Fibroblast of peridontal ligament (primary cell): Measurements from ENCODE around the gene TDG.

ENCODE experiments used
- DNase-seq: peaks from one replicate; pipeline ENCODE4 v3.0.0-alpha.2; 2010; ENCODE audit errors: extremely low read depth

The TDG gene

DNA sequence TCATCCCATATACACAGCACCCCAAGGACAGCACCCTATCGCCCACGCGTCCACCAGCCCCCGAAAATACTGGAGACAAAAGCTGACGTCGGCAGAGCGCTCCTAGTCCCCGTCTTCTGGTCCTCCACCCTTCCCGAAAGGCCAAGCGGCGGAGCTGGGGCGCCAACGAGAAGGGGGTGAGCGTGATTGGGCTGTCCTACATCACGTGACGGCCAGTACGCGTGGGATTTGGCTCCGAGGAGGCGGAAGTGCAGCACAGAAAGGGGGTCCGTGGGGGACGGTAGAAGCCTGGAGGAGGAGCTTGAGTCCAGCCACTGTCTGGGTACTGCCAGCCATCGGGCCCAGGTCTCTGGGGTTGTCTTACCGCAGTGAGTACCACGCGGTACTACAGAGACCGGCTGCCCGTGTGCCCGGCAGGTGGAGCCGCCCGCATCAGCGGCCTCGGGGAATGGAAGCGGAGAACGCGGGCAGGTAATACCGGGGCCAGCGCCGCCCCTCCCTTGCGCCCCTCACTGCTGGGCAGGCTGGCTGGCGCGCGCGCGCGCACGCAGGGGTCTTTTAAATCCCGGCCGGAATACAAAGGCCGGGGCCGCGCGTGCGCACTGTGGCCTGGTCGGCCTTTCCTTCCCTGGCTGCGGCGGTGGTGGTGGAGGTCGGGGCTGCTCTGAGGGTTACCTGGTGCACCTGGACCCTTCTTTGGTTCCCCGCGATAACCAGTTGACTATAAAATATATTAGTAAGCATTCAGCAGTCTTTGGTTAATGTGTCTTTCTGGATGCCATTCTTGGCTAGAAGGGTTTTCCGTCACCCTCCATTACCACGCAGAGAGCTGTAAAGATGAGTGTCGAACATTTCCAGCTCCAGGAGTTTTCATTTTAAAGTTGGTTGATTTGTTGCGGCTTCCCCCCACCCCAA lies at the start of gene TDG:
TDG (plus strand) TSS at position 283 of the 915 bp plus-strand sequence; CDS start at position 449, 166 bp downstream.
- DNase-seq: peak; percentile 98

DNA sequence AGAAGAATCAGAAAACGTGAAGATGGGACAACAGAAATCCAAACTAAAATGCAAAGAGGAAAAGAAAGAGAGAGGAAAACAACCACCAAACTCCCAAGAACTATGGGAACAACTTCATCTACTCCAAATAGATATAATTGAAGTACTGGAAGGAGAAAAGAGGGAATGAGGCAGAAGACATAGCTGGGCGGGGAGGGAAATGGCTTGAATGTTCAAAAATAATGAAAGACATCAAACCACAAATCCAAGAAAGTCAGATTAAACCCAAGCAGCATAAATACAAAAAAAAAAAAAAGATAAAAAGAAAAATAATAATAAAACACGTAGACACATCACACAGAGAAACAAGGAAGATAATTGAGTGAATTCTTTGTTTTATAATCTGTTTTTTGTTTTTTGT lies 47.8 kb upstream of the TDG start:
- DNase-seq: no peak

DNA sequence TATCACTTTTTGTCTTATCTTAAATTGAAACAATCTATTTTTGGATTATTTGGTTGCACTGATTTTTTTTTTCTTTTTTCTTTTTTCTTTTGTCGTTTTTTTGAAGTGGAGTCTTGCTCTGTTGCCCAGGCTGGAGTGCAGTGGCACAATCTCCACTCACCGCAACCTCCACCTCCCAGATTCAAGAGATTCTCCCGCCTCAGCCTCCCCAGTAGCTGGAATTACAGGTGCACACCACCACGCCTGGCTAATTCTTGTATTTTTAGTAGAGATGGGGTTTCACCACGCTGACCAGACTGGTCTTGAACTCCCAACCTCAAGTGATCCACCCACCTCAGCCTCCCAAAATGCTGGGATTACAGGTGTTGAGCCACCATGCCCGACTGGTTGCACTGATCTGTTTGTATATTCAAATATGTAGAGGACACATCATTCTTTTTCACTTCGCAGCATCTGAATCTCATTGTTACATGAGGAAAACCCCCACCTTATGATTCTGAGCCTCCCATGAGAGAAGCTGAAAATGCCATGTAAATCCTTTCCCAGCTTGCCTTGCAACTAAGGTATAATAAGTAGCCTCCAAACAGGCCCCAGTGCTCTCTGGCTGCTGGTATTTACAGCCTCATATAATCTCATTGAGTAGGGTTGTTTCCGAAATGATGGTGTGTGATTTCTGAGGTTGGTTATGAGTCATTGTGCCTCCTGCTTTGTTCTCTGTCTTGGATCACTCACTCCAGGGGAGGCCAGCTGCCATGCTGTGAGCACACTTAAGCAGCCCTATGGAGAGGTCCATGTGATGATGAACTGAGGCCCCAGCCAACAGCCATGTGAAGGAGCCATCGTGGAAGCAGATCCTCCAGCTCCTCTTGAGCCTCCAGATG lies 40.7 kb upstream of the TDG start:
- peak; percentile 69 for DNase-seq

DNA sequence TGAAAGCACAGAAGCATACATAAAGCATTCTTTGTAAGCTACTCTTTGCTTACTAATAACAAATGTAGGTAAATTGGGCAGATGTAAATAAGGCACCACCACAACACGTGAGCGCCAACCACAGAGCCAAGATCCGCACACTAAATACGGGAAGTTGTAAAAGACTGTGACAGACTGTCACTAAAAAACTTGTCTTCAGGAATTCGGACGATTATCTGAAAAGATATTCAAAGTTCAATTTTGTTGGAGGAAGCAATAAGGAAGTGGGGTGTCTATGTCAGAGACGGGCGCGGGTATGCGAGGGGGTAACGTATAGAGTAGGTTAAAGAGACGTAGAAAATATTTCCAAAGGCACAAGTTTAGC lies 37.0 kb upstream of the TDG start:
- peak; percentile 10 for DNase-seq

DNA sequence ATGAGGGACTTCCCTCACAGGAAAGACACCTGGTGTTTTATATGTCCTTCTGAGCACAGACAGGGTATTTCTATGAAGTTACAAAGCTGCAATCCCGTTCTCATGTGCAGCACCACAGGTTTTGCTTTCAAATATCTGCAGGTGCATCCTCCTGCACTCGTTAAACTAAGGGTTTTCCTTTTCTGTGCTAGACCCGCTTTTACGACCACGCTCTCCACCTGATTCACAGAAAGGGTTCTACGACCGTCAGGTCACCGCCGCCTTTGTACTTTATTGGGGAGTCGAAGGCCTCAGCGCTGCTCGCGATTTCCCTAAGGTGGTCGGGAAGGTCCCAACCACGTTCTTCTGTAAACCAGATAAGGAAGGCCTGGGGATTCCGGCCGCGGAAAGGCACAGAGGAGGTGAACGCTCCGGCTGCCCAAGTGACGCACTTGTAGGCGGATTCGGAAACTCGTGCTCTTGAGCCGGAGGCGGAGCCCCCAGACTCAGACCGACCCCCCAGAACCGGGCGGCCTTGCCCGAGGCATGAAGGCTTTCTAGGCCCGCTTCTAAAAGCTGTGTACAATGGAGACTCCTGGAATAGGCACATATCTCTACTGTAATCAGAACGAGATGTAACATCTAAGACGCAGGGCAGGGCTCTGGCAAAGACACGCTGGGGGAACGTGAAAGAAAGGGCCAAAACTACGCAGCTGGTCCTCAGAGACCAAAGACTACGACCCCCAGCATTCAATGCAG lies 36.5 kb upstream of the TDG start:
- DNase-seq: peak; percentile 94

DNA sequence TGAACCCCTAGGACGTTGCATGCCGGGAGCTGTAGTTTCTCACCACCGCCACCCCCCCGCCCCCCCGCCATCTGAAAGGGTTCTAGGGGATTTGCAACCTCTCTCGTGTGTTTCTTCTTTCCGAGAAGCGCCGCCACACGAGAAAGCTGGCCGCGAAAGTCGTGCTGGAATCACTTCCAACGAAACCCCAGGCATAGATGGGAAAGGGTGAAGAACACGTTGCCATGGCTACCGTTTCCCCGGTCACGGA lies 36.0 kb upstream of the TDG start:
- DNase-seq: no peak

DNA sequence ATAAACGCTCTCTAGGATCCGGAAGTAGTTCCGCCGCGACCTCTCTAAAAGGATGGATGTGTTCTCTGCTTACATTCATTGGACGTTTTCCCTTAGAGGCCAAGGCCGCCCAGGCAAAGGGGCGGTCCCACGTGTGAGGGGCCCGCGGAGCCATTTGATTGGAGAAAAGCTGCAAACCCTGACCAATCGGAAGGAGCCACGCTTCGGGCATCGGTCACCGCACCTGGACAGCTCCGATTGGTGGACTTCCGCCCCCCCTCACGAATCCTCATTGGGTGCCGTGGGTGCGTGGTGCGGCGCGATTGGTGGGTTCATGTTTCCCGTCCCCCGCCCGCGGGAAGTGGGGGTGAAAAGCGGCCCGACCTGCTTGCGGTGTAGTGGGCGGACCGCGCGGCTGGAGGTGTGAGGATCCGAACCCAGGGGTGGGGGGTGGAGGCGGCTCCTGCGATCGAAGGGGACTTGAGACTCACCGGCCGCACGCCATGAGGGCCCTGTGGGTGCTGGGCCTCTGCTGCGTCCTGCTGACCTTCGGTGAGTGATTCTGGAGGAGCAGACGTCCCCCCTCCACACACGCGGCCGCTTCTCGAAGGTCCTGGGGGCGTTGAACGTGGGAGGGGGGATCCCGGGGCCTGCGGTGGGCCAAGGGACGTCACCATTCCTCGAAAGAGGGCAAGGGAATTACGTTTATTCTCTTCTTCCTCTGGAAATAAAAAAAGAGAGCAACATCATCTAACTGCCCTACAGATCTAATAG lies 35.5 kb upstream of the TDG start, which contains the start of gene HSP90B1:
HSP90B1 (plus strand) TSS at position 377 of the 753 bp plus-strand sequence; CDS start at position 483, 106 bp downstream.
- peak; percentile 100 for DNase-seq

DNA sequence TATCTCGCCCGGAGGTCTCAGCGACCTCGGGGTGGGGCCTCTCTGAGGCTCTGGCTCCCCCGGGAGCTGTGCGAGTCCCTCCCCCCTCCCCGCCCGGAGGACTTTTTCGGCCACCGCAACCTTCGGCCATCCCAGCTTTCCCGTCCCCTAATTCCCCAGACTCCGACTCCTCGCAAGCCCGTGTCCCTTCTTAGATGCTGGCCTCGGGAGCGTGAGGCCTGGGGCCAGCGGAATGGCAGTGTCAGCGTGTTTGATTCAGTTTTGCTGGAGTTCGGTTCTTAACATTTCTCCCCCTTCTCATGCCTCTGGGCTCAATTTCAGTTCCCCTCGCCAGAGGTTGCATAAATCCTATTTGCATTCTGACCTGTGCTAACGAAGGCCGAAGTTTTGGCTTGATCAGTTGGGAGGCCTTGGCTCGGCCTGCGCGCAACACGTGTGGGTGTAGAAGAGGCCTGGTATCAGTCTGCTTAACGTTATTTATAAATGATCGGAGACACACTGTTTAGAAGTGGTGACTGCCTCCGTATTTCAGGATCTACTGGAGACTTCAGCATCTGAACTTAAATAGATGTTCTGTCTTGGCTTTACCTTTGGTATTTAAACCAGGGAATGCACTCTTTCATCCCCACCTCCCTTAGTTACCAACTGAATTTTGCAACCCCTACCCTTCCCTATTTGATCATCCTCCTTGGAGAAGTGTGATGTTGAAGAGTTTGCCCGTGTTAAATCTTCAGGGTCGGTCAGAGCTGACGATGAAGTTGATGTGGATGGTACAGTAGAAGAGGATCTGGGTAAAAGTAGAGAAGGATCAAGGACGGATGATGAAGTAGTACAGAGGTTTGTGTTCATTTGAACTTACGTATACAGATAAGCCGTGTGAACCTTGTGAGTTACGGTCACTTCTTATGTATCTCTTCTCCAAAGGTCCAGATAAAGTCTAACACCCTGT lies 34.6 kb upstream of the TDG start:
- peak; percentile 59 for DNase-seq

DNA sequence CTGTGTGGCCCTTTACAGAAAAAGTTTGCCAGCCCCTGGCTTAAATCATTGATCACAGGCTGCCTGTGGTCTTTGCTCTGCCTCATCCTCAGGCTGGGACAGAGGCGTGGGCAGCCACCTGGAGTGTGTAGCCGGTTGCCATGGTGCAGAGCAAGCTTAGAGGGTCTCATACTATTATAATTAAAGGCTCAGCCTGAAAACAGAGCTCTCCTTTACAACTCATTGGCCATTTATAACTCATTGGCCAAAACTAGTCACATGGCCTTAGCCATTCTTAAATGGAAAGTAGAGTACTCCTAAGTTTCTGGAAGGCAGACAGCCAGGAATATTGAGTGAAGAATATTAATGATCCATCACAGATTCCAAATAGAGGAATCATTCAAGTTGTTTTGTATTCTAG lies 32.4 kb upstream of the TDG start:
- peak; percentile 20 for DNase-seq

DNA sequence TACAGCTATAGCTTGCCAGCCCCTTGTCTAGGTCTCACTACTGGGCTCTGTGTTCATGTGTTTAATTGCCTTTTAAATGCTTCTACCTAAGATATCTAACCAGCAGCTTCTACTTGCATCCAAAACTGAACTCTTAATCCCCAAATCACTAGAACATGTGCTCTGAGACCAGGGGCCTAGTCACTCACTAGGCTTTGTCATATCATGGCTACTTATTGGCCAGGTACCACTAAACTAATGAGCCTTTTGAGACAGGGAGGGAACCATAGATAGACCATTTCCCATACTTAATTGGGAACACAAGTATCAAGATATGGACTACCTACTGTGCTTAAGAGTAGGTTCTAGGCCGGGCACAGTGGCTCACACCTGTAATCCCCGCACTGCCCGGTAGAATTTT lies 29.0 kb upstream of the TDG start:
- DNase-seq: no peak

DNA sequence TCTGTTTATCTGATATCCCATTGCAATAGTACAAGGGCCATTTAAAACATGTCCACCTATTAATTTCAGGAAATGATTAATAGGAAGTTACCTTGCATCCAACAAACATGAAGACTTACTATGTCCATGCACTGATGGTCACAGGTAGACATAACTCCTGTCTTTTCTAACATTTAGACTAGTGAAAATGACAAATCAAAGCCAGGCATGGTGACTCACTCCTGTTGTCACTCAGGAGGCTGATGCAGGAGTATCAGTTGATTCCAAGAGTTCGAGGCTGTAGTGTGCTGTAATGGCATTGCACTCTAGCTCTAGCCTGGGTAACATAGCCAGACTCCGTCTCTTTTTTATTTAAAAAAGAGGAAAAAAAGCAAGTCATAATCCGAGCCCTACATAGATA lies 20.7 kb upstream of the TDG start:
- no peak for DNase-seq

DNA sequence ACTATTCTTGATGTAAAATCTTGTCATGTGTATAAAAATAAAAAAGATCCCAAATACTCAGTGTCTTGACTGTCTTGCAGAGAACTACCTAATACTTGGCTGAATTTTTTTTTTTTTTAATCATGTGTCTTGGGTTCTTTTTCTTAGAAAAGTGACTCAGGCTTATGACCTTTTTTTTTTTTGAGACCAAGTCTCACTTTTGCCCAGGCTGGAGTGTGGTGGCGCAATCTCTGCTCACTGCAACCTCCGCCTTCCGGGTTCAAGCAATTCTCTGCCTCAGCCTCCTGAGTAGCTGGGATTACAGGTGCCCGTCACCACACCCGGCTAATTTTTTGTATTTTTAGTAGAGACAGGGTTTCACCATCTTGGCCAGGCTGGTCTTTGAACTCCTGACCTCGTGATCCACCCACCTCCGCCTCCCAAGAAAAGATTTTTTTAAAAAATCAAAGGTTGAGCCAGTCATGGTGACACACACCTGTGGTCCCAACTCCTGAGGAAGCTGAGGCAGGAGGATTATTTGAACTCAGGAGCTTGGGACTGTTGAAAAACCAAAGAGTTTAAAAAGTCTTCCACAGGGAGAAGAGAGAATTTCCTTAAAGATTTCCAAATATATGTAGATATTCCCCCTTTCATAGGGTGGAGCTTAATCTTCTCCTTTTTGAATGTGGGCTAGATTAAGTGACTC lies 17.7 kb upstream of the TDG start:
- no peak for DNase-seq

DNA sequence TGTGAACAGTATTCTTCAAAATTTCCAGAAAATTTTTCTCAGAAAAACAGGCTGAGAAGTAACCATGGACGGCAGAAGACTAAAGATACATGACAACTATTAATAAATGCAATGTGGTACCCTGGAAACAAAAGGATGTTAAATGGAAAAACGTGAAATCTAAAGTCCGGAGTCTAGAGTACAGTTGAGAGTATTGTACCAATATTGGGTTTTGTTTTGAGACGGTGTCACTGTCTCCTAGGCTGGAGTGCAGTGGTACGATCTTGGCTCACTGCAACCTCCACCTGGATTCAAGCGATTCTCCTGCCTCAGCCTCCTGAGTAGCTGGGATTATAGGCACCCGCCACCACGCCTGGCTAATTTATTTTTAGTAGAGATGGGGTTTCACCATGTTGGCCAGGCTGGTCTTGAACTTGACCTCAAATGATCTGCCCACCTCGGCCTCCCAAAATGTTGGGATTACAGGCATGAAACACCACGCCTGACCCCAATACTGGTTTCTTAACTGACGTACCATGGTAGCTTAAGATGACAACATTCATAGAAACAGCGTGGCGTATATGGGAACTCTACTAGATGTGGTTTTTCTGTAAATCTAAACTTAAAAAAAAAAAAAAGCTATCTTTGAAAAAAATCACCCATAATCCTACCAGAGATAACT lies 16.8 kb upstream of the TDG start:
- DNase-seq: no peak

DNA sequence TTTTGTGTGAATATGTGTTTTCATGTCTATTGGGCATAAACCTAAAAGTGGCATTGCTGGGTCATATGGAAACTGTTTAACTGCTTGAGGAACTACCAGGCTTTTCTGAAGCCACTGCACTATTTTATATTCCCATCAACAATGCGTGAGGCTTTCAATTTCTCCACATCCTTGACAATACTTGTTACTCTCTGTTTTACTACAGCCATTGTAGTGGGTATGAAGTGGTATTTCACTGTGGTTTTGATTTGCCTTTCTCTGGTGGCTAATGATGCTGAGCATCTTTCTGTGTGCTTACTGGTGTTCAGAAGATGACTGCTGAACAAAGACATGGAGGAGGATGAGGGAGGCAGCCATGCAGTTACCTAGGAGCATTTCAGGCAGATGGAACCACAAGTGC lies 13.2 kb upstream of the TDG start:
- DNase-seq: no peak

DNA sequence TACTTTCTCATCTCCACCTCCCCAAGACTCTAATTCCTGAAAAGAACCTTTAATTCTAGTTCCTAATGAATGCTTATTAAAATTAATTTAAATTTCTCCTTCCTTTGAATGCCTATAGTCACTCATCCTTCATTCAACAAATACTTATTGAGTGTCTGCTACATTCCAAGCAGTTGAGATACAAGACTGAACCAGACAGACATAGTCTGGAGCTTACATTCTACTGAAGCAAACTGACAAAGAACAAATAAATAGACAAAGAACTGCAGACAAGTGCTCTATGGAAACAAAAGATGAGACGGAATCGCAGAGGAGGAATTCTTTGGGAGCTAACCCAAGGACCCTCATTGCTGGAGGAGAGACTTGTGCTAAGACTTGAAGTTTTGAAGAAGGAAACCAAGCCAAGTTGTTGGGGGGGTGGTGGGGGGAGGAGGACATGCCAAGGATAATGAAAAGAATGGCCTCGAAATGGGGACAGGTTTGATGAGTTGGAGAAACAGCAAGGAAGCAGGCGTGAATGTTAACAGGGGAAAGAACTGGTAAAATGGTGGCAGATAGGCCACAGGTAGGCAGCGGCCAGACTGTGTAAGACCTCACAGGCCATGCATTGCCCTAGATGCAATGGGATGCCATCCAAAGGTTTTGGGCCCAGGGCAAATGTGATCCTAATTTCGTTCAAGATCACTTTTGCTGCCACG lies 9.7 kb upstream of the TDG start:
- DNase-seq: no peak

DNA sequence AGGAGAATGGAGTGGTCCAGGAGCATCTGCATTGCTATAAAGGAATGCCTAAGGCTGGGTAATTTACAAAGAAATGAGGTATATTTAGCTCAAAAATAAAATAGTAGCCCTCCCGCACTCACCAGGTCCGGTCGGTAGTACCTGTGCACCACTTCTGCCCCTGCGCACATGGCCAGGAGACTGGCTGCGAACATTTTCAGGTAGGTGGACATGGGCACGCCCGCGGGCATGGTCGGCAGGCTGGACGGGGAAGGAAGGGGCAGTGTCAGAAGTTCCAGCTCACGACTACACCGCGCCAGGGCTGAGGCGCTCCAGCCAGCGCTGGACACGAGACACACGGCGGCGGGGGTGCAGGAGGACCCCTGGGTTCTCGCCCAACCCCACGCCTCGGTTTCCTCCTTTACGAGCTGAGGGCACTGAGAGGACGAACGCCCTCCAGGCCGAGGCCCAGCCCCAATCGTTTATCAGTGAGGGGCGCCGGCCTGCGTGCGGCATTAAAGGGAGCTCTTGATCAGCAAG lies 9.1 kb upstream of the TDG start:
- DNase-seq: no peak

DNA sequence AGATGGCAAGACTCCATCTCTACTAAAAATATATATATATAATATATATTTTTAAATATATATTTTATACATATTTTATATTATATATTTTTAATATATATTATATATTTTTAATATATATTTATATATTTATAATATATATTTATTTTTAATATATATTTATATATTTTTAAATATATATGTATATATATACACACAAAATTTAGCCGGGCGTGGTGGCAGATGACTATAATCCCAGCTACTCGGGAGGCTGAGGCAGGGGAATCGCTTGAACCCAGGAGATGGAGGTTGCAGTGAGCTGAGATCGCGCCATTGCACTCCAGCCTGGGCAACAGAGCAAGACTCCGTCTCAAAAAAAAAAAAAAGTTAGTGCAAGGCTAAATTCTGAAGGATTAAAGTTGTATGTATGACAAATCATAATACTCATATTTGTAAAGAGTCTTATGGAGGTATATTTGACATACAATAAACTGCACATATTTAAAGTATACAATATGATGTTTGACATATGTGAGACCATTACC lies 7.7 kb upstream of the TDG start:
- DNase-seq: no peak

DNA sequence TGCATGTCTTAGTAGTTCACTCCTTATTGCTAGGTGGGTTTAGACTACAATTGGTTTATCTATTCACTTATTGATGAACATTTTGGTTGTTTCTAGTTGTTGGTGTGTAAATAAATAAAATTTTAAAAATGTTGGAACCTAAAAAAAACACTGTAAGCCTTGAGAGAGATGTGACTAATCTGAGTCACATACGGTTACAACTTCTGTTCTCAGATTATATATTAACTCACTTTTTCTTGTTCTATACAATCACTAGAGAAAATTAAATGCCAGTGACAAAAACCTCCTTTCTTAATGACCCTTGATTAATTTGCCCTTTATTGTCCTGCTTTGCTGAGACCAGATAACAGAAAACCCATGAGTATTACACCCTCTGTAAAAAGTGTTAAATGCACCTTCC lies 7.1 kb upstream of the TDG start:
- DNase-seq: no peak
